Fibroblast of skin of back (primary cell): ENCODE data around the gene TMEM269.
"Not testable (repeated sequence)": the region's sequence is repeated elsewhere in the genome, so short reads cannot be mapped to it uniquely, and the experiment has no call there.

Experiments used
- DNase-seq: peaks from one replicate; pipeline ENCODE4 v3.0.0-alpha.2; 2013

TMEM269 gene

DNA sequence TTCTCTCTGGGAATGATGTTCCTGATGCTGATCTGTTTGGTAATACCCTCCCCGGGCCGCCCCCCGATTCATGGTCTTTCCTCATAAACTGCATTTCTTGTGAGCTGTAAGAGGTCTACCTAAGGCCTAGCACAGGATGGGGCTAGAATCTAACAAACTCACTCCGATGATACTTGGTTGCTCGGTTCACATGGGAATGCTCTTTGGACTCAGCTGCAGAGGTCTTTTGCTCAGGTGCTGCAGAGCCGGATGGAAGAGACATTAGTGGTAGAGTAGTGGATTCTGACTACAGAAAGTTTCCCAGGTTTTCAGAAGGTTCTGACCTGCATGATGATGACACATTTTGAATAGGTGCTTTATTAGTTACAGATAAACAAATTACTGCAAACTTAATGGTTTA, 8.3 kb upstream of the TMEM269 start:
- DNase-seq = no peak

DNA sequence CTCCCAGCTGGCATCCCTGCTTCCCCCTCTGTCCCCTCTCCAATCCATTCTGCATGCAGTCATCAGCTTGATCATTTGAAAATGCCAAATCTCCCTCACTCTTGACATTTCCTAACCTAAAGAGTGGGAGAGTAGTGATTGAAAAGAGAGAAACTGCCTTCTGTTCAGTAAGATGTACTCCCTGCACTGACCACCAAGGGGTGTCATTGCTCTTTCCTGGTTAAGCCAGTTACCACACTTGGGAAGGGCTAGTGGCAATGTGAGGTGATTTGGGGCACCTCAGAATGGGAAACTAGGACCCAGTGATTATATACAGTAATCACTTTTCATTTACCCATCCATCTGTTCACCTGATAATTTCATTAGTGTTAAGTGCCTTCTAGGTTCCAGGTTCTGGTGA, 6.9 kb upstream of the TMEM269 start:
- peak; percentile 35 for DNase-seq

DNA sequence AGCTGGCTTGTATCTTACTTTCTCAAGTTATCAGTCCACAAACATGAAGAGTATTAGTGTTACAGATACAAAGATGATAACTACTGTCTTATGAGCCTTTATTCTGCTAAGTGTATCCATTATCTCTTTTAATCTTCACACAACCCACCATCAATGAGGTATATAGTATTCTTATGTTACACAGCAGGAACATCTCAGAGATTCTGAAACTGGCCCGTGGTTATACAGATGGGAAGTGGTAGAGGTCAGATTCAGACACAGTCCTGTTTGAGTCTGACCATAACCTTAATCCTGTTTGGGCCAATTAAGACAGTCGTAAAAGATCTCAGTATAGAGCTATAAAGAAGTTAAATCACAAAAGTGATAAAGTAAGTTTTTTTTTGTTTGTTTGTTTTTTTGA, 5.1 kb upstream of the TMEM269 start:
- DNase-seq = no peak

DNA sequence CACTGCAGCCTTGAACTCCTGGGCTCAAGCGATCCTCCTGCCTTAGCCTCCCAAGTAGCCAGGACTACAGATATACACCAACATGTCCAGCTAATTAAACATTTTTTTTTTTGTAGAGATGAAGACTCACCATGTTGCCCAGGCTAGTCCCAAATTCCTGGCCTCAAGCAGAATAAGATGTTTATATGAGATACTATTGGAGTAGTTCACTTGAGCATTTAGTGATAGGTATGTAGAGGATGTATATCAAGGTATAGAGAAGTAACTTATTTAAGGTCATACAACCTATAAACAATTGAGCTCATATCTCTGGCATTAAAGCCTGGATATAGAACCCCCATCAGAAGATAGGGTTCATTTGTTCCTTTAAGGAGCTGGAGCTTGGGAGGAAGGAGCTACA, 4.6 kb upstream of the TMEM269 start:
- DNase-seq = no peak

DNA sequence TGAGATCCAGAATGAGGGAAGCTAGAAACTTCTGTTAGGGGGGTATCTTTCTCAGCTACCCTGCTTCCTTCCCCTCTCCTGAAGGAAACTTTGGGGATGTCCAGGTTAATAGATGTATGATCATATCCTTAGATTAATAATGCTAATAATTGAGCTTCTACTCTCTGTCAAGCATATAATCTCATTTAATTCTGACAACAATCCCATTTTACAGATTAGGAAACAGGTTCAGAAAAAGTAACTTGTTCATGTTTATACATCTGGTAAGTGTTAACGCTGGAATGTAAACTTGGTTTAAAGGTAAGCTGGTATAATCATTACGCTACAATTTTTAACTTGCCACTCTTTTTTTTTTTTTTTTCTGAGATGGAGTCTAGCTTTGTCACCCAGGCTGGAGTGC, 1.7 kb upstream of the TMEM269 start:
- no peak for DNase-seq

DNA sequence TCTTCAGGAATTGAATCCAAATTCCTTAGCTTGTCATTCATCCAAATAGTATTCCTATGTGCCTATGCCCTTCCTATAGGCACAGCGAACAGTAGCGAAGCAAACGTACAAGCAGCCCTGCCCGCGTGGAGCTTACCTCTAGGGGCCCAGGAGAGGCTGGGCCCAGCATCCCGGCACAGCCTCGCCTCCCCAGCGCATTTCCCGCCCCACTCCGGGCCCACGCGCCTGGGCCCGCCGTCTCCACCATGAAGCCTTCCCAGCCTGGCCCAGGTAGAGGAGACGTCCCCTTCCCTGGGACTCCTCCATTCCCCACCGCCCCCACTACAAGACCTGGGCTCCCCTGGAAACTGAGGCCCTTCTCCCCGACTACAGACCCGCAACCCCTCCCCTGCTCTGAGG, 245 bp upstream of the TMEM269 start:
- no peak for DNase-seq

DNA sequence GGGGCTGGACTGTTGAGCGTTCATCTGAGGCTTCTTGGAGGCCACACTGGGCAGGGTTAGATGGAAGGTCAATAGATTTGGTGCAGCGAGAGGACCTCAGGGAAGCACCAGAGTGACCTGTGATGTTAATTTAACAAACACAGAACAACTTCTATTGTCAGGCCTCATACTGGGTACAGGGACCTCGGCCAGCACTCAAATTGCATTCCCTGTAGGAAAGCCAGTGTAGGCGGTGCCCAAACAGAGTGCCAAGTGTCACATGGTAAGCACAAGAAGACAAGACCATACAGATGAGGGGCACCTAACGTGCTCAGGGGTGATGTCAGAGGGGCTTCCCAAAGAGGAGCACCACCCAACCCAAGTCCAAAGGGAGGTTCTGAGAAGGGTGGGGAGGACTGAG, 1.3 kb downstream of the TMEM269 start:
- no peak for DNase-seq

DNA sequence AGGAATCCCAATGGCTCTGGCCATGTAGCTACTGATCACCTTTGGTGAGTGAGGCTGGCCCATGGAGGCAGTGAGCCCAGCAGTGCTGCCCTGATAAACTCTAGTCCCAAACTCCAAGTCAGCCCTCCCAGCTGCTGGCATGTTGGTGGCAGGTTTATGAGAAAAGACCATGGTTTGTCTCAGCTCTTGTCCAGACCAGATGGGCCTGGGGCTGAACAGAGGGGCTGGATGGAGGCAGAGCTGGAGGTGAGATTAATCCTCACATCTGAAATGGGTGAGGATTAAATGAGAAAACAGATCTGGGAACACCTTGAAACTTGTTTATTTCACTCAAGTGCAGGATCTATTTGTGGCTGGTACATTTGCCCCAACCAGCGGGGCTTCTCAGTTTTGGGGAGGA, 3.2 kb downstream of the TMEM269 start:
- no peak for DNase-seq

DNA sequence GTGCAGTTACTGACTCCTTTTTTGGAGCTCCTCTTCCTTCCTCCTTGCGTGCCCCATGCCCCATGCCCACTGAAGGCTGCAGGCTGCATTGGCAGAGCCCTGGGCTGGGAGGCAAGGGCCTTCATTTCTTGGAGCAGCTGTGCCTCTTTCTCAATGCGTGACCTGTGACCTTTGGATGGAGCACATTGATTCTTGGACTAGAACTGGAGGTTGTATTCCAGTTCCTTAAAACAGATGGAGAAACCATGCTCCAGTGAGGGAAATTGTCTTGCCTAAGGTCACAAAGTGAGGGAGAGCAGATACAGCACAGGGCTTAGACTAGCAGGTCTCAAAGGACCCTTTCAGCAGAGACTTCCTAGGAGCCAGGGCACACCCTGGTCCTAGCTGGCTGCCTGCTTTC, 9.0 kb downstream of the TMEM269 start:
- no peak for DNase-seq

DNA sequence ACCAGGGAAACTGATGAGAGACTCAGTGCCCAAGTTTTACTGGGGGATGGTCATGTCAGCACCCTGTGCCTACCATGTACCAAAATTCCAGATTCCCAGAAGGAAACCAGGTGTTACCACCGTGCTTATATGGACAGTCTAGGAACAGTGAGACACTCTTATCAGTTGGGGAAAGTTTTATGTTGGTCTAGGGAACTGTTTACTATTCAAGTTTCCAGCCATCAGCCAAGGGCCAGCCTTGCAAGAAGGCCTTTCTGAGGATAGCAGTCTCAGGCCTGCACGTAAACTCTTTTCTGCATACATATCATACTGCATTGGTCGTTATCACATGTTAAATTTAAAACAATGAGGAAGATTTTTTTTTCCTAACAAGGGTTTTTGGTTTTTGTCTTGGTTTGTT, 12.6 kb downstream of the TMEM269 start:
- DNase-seq = no peak

DNA sequence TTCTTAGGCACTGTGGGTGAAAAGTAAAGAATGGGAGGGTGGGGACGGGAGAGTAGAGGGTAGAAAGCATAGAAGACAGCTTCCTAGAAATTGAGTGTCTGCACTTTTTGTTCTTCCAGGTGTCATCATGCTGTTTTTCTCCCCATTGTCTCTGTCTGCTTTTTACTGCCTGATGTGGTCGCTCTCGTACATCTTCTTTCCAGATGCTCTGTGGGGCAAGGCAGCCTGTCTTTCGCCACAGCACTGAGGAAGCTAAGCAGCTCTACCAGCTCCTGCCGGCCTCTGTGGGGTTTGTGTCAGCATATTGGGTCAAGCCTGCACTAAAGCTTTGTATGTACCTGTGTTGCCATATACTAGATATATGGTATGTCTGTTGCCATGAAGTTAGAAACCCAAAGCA, 13.2 kb downstream of the TMEM269 start:
- DNase-seq = no peak

DNA sequence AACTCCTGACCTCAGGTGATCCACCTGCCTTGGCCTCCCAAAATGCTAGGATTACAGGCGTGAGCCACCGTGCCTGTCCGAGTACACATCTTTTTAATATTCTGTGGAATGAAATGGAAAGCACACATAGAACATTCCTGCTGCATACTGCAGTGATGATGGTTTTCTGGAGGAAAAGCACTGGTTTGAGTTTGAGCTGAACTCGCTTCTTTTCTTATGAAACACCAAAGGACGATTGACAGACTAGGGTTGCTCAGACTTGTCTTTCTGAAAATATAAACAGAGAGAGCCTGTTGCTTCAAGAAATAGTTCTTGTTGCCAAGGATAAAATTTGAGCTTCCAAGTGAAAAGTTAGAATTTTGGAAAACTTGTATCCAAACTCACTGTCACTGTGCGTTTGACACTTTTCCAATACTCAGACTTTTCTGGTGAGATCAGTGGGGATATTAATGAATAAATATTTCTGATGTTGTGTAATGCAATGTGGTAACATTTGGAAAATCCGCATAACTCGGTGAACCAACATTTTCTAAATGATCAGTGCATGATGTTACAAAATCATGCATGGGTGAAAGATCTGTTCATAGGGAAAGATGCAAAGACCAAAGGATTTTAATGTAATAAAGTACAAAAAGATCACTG, 17.2 kb downstream of the TMEM269 start:
- DNase-seq = no peak

DNA sequence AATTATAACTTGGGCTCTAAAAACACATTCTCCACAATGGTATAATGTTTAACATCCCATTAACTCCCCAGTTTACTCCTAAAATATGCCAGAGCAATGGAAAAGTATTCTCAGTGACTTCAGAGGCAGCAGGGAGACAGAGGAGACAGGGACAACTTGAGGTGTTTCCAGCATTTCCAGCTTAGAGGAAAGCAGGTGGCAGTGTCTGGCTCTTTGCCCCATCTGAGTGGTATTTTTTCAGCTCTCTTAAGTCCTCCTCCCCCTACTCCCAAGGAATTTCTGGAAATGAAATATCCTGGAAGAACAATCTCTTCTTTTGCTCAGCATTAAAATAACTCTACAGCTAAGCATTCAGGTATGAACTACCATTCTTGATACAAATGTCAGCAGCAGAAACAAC, 21.4 kb downstream of the TMEM269 start:
- no peak for DNase-seq

DNA sequence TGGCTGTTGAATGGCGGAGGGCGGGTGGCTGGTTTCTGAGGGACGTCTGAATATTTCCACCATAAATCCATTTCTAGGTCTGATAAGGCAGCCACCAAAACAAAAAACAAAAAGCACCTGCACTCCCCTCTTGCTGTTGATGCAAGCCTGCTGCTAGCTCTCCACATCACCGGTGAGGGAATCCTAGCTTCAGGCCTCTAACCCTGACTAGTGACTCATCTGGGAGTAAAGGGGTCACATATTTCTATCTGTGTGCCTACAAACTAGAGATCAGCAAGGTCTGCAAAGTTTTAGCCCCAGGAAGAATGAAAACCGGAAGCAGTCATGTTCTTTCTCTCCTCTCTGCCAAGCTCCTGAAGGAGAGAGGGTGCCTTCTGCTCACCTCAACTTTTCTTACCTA, 21.8 kb downstream of the TMEM269 start:
- no peak for DNase-seq

DNA sequence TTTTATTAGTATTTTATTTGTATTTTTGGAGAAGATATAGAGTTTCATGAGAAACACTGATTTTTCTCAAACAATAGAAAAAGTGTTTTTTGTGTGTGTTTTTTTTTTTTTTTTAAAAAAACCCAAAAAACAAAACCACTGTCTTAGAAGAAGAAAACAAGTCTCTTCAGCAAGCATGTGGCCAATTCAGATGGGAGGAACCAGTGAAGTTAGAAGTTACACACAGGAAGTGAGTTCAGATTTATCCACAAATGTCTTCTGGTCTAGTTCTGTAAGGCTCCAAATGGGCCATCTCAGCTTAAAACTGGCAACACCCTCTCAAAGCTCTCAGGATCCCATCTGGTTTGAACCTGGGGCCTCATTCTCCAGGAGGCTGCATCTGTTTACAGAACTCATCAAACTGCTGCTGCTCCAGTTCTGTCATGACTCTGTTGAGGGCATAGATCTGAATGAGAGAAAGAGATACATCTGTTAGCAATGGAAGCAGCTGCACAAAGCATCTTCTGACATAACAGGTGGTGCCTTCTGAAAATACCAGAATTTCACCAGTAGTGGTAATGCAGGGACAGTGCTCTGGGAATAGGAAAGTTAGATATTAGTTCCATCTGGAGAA, 22.4 kb downstream of the TMEM269 start:
- no peak for DNase-seq

DNA sequence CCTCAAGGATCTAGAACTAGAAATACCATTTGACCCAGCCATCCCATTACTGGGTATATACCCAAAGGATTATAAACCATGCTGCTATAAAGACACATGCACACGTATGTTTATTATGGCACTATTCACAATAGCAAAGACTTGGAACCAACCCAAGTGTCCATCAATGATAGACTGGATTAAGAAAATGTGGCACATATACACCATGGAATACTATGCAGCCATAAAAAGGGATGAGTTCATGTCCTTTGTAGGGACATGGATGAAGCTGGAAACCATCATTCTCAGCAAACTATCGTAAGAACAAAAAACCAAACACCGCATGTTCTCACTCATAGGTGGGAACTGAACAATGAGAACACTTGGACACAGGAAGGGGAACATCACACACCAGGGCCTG, 30.0 kb downstream of the TMEM269 start:
- DNase-seq = not testable (repeated sequence)

DNA sequence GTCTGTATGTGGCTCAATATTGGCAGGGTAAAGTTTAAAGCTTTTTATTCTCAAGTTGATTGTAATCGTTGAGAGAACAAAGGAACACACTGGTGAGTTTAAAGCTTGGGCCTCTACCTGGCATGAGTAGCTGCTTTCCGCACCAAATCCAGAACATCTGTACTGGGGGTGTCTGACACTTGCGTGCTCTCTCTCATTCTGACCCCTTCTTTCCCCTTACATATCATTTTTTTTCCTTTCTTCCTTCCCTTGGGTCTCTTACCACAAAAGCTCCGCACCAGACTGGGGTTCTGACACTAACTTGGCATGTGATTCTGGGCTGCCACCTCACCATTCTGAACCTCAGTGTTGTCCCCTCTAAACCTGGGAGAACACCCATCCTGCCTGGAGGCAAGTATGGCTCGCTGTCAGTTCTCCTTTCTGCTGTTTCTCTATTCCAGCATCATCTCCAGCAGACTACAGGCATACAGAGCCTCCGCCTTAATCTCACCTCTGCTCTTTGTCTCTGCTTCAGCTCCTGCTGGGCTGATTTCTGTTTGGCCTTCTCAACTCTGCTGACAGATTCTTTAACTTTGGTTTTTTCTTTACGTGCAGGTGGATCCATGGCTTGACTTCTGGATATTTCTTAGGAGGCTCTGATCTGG, 31.3 kb downstream of the TMEM269 start:
- no peak for DNase-seq

DNA sequence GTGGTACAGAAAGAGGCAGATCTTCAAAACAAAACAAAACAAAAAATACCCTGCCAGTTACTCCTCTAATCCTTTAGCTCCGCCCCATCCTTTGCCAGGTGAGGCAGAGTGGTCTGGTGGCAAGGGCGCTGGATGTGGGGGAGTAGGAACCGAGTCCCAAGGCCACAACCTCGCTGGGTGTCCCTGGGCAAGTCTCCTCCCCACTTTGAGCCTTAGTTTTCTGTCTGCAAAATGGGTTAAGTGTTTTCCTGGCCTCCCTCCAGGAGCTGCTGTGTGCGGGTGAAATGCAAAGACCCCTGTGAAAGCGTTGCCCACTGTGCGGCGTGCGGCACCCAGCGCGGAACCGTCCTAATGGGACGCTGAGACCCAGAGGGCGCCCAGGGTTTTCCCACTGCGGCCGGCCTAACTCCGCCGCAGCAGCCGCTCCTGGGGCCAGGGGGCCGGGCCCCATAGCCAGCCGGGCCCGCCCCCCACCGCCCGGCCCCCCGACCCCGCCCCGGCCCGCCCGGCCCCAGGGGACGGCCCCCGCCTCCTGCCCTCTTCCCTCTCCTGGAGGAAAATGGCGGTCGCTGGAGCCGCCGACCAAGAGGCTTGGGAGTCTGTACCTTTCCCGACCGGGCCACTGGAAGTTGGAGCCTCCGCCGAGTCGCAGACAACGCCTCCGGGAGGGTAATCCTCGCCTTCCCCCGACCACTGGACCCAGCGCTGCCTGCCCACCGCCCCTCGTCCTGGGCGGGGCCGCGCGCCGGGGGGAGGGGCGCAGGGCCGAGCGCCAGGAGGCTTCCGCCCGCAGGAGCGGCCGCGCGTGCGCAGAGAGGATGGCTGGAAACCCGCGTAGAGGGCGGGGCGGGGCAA, 32.0 kb downstream of the TMEM269 start, which contains the start of the genes ERMAP and SVBP:
Gene ERMAP, plus strand, starts transcription at position 538 of the 855 bp plus-strand sequence. CDS start 13,327 bp downstream, outside the sequence.
Gene SVBP, minus strand, starts transcription at position 813 of the 855 bp plus-strand sequence. CDS start 853 bp downstream, outside the sequence.
- DNase-seq = peak; percentile 85

DNA sequence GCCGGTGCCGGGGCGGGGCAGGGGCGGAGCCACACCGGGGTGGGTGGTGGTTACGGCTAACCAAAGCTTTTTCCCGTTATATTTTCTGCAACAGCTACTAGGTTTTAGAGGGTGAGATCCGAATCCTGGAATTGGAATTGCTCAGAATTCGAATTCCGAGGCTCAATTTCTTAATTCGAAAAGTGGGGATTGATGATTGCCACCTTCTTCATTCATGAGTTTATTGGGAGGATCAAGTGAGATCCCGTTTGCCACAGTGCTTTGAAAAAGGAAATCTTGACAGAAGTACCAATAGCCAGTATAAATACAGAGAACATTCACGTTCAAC, 32.6 kb downstream of the TMEM269 start:
- DNase-seq = no peak

DNA sequence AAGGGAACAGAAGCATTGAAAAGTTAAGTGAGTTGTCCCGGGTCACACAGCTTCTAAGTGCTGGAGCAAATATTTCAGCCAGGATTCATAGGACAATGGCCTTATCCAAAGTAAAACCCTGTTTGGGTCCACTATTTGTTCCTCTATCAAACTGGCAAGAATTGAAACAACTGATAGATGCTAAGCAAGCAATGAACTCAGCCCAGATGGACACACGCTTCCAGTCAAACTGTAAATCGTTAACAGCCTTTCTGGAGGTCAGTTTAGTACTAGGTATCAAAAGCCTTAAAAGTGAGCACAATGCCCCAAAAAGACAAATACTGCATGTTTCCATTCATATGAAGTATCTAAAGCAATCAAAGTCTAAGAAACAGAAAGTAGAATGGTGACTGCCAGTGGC, 33.2 kb downstream of the TMEM269 start:
- DNase-seq = no peak

DNA sequence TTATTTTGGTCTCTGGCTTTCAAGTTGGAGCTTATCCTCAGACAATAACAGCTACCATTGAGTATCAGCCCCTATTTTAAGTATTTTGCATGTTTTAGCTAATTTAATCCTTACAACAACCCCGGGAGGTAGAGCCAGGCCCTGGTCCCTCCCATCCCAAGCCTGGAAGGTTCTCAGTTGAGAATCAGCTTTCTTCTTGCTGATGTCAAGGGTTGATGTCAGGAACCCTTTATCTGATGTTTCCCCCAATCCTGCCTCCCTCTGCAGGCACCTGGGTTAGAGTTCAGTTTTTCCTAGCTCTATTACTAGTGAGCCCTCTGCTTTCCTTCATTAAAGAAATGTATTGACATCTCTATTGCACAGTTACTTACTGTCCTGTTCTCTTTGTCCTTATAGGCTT, 36.0 kb downstream of the TMEM269 start:
- no peak for DNase-seq

DNA sequence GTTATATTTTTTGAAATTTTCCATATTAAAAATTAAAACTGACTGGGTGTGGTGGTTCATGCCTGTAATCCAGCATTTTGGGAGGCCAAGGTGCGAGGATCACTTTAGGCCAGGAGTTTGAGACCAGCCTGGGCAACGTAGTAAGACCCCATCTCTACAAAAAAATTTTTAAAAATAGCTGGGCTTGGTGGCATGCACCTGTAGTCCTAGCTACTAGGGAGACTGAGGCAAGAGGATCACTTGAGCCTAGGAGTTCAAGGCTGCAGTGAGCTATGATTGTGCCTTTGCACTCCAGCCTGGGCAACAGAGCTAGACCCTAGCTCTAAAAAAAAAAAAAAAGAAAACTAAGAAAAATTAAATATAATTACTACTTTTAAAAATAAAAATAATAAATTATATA, 36.9 kb downstream of the TMEM269 start:
- DNase-seq = no peak

DNA sequence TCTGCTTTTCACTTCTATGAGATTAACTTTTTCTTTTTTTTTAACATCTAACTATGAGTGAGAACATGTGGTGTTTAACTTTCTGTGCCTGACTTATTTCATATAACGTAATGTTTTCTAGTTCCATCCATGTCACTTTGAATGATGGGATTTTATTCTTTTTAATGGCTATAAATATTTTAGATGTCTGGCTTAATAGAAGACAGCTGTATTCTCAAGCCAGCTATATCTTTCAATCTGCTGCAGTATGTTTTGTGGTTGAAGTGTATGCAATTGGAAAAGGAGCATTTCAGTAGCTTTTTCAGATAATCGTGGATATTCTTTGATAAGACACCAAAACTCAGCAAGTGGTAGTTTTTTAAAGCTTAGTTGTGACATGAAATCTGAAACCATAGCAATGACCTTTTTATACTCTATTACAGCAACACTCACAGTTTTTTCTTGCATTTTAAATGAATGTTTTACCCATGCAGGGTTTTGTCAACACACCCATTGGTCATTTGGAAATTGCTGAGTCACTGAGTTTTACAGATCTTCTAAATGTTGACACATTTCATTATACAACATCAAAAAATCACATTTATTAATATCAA, 38.1 kb downstream of the TMEM269 start:
- DNase-seq = peak; percentile 31
